Anterior cingulate cortex (tissue), 58 donors: ENCODE results near the gene ADK.
A peak's percentile ranks its signal among the peaks of the same experiment; 100 is the strongest.
"Not testable (repeated sequence)": the region's sequence is repeated elsewhere in the genome, so short reads cannot be mapped to it uniquely, and the experiment has no call there.

Experiments used
- DNase-seq, 58 donors: peaks; one replicate each; lab custom pipeline; 2025; lab: John Stamatoyannopoulos, UW

ADK gene

DNA sequence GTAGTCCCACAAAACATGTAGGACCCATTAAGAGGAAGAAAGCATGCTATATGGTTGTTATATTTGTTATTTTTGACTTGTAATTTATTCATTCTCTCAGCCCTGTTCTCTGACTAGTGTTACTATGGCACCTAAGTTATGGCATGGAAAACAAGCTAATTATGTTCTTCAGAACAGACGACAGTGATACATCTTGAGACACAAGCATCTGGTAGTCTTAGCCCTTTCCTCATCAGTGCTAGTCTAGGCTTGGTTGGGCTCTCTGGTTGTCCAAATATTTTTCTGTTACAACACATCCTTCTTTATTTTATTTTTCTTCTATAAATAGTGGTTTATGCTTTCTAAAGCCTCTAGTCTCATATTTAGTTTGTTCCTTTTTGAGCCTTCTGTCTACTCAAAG is 367.0 kb downstream of the ADK start:
- DNase-seq = no peak

DNA sequence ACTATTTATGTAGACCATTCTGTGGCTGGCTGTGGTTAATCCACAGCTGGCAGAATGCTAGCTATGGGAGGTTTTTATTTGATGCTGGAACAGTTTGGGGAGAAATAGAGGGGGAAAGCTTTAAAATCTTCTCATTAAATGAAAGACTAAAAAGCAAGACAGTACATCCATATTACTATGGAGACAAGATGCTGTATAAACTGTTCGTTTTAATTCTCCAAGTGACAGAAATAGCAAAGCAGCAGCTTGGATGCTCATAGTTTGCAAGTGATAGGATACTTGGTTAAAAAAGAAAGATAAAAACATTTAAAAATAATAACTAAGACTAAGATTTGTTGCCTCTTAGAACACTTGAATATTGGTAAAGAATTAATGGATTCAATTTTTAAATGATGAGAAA is 370.5 kb downstream of the ADK start:
- DNase-seq = no peak

DNA sequence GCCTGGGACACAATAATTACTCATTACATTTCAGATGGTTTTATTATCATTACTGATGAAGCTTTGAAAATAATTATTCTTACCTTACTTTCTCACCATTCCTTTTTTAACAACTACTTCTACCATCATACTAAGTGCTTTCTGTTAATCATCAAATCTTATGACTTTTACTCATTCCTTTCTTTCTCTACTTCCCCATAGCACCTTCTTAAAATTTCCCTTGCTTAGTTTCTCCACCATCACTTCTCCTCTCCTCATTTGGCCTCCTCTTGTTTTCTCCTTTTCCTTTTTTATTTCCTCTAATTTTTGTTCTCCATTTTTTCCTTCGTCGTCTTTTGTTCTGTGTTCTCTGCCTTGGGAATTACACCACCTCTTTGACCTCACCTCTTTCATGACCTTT is 372.2 kb downstream of the ADK start:
- no peak for DNase-seq

DNA sequence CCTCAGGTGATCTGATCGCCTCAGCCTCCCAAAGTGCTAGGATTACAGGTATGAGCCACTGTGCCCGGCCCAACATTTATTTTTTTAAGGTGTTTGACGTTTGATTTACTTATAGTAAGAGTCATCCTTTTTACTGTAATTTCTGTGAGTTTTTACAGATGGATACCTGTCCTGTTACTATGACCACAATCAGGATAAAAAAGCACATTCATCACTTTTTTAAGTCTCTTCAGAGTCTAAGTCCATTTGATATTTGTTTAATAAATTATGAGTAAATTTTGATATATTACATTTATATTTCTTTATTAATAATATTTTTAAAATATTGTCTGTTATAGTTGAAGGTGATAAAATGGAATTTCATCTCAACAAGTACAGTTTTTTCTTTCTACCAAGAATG is 374.9 kb downstream of the ADK start:
- no peak for DNase-seq

DNA sequence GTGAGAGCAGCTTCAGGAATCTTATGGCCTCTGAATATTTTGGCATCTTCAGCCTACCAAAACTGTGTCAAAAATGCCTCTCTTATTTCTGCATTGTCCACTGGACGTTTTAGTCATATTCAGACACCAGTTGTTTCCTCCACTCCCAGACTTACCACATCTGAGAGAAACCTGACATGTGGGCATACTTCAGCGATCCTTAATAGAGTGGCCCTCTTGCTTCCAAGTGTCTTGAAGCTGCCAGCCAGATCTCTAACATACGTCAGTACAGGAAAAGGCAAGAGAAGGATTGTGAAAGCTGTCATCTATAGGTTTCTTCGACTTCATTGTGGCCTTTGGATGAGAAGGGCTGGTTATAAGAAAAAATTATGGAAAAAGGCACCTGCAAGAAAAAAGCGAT is 376.6 kb downstream of the ADK start:
- DNase-seq = not testable (repeated sequence)

DNA sequence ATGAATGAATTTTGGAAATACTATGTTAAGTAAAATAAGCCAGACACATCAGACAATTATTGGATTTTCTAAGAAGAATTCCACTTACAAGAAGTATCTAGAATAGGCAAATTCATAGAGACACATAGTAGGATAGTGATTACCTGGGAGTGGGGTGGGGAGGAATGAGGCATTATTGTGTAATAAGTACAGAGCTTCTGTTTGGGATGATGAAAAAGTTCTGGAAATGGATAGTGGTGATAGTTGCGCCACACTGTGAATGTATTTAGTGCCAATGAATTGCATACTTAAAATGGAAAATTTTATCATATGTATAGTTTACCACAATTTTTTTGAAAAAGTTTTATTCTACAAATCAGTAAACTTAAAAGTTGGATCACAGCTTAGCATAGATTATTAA is 378.2 kb downstream of the ADK start:
- no peak for DNase-seq

DNA sequence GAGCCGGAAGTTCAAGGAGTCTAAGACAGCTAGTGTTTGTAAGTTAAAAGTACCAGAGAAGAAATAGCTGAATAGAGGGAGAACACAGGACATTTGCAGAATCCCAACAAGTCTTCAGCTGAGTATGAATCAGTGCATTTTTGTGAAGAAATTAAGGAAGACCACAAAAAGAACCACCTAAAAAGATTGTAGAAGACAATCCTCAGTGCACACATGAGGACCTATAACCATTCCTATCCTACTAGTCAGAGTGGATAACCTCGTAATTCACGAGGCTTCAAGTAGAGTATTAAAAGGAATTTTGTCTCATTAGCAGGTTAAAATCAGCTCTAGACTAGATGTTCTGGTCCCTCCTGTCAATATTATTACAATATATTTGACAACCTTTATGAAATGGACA is 380.0 kb downstream of the ADK start:
- DNase-seq = no peak

DNA sequence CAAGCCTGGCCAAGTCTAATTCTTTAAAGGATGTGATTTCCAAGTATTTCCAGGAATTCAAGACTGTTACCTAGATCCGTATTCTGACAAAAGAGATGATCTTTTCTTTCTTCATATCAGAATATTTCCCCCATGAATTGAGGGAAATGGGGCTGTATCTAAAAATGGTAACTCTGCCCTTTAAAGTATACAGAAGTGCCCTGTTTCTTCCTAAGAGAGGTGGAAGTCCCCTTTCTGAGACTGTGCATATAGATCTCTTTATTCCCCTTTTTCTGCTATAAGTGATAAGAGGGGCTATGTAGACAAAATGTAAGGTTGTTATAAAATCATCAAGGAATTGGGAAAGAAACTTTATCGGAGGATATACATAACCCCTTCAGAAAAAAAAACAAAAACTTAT is 388.3 kb downstream of the ADK start:
- DNase-seq = no peak

DNA sequence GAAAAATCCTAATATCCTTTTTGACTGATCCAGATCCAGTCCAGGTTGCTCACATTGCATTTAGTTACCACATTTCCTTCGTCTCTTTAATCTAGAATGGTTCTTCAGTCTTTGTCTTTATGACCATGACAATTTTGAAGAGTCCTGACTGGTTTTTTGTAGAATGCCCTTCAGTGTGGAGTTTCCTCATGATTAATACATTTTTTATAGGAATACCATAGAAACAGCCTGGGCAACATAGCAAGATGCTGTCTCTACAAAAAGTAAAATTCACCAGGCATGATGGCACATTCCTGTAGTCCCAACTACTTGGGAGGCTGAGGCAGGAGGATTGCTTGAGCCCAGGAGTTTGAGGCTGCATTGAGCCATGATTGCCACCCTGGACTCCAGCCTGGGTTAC is 390.4 kb downstream of the ADK start:
- no peak for DNase-seq

DNA sequence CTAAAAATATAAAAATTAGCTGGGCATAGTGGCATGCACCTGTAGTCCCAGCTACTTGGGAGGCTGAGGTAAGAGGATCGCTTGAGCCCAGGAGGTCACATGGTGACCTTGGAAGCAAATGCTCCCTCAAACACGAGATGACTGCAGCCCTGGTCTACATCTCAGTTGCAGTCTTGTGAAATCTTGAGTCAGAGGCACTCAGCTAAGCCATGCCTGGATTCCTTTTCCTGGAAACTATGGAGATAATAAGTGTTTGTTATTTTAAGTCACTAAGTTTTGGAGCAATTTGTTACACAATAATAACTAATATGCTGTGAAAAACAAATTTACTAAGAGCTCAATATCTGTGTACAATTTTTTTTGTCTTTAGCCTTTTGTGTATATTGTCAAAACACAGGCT is 391.1 kb downstream of the ADK start:
- DNase-seq = no peak

DNA sequence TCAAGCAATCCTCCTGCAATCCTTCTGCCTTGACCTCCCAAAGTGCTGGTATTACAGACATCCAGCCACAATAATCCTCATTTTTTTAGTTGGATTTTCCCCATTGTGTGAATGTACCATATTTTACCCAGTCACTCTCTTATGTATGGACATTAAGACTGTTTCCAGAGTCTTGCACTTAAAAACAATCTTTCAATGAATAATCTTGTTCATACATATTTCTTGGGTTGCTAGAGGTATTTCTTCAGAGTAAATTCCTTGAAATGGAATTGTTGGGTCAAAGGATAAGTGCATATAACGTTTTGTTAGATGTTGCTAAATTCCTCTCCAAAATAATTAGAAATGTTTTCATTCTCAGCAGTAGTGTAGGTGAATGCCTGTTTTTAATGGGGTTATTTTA is 392.3 kb downstream of the ADK start:
- no peak for DNase-seq

DNA sequence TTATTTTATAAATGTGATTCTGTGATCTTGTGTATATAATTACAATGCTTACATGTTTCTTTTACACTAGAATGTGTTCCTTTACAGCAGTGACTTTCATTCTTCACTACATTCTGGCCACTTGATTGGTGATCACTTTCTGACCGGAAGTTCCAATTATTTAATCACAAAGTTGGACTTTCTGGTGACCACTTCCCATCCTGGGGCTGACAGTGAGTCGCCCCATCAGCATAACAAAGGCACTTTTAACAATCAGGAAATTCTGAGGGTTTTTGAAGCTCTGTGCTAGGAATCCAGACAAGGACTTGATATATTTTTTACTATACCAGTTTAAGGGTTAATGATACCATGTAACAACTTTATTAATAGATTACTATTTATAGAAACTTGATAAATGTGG is 393.1 kb downstream of the ADK start:
- no peak for DNase-seq

DNA sequence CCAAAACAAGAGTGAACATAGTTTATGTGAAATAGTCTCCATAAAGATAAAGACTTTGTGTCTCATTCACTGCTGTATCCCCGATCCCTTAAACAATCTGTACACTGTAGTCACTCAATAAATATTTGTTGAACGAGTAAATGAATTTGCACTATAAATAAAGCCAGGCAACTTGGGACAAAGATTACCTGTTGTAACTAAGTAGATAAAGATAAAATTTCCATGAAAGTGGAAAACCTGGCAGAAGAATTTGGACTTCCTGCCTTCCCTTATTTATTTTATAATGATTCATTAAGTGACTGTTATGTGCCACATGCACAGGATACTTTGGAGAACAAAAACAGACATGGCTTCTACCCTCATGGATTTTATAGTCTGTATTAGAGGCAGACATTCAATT is 397.7 kb downstream of the ADK start:
- DNase-seq = no peak

DNA sequence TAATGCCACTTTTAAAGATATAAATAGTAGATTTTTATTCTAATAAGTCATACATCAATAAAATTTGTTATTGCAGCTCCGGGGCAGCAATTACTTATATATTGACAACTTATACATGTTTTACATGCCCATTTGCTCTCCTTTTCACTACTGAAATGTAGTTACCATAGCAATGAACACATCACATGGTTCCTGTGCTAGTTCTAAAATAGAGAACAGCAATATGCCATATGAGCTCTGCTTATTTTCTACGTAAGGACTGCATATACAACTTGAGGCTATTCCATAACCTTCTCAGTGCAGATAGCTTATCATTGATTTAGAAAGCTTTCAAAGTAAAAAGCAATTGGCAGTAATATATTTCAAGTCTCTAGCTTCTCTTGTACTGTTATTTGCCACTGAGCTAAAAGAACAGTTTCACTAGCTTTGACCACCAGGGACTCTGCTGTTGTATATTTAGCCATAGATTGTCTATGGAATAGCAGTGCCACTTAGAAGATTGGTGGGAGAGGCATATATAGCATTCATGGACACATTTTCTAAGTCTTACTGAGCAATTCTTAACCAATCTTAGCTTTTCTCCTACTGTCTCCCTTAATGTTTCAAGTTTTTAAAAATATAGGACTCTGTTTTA is 405.2 kb downstream of the ADK start:
- peak in 1 of 58 donors; percentile 28 for DNase-seq

DNA sequence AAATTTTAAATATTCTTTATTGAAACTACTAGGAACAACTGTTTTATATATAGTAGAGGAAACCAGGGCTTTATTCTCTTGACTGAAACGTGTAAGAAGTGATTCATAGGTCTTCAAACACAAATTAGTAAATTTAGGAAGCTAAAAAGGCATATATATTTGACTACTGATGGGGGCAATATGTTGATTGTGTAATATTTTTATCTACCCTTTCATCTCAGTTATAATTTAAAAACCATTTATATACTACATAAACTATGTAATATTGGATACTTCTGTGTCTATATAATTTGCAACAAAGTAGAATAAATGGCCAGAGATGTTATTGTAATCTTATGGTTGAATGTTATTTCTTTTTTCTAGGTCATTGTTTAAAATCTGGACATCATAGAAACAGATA is 406.1 kb downstream of the ADK start:
- no peak for DNase-seq

DNA sequence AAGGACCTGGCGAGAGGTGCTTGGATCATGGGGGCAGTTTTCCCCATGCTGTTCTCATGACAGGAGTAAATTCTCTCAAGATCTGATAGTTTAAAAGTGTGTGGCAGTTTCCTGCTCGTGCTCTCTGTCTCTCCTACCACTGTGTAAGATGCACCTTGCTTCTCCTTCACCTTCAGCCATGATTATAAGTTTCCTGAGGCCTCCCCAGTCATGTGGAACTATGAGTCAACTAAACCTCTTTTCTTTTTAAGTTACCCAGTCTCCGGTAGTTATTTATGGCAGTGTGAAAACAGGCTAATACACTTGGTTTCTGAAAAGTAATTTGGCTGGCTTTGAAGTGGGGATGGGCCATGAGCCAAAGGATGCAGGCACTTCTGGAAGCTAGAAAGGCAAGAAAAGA is 407.4 kb downstream of the ADK start:
- DNase-seq = peak in 1 of 58 donors; percentile 7

DNA sequence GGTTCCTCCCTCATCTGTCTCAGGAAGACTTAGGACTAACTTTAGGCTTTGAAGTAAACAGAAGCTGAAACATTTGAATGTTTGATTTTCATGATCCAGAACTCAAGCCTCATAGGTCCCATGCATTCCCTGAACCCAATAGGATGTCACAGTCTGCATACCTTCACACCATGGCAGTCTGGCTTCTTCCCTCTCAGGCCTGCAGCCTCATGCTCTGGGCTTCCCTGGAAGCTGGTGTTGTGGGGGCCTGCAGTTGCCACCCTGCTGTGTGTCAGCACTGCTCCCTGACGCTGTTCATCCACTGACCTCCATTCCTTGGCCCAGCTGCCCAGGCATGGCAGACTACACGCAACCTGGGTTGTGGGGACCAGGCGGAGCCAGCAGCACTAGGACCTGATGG is 407.9 kb downstream of the ADK start:
- DNase-seq = no peak

DNA sequence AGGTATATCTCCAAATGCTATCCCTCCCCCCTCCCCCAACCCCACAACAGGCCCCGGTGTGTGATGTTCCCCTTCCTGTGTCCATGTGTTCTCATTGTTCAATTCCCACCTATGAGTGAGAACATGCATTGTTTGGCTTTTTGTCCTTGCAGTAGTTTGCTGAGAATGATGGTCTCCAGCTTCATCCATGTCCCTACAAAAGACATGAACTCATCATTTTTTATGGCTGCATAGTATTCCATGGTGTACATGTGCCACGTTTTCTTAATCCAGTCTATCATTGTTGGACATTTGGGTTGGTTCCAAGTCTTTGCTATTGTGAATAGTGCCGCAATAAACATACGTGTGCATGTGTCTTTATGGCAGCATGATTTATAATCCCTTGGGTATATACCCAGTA is 417.9 kb downstream of the ADK start:
- not testable (repeated sequence) for DNase-seq

DNA sequence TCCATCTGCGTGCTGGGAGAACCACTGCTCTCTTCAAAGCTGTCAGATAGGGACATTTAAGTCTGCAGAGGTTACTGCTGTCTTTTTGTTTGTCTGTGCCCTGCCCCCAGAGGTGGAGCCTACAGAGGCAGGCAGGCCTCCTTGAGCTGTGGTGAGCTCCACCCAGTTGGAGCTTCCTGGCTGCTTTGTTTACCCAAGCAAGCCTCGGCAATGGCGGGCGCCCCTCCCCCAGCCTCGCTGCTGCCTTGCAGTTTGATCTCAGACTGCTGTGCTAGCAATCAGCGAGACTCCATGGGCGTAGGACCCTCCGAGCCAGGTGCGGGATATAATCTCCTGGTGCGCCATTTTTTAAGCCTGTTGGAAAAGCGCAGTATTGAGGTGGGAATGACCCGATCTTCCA is 422.5 kb downstream of the ADK start:
- DNase-seq = not testable (repeated sequence)

DNA sequence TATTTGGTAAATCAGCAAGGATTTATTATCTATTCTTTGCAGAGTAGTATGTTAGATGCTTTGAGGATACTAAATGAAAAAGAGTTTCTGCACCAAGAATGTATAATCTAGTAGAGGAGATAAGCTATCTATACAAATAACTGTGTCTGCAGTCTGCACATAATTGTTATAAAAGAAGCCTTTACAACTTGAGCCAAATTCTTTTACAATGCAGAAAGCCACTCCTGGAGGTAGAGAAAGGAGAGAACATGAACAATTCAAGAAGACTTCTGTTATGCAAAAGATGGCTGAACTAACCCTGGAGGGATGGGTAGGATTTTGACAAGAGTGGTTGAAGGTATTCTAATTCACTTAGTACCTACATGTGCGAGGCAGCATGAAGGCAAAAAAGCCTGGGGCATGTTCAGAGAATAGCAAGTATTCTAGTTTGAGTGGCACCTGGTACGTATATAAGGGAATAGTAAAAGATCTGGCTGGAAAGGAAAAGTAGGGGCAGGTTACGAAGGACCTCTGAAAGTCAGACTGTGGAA is 424.2 kb downstream of the ADK start:
- DNase-seq = no peak

DNA sequence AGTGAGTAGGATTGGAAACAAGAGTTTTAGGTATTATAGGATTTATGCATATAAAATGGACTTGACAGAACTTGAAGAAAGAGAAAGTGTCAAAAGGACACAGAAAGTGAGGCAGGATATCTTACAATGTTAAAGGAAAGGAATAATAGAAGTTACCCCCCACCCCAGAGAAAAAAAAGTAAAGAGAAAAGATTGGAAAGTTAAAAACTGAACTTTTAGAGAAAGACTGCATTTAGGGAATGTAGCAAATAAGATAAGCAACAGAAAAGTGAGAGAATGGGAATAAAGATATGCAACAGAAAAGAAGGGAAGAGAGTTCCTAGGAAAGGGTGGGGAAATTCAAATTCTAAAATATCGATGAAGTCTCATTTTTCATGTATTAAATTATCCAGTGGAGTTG is 424.9 kb downstream of the ADK start:
- DNase-seq = no peak

DNA sequence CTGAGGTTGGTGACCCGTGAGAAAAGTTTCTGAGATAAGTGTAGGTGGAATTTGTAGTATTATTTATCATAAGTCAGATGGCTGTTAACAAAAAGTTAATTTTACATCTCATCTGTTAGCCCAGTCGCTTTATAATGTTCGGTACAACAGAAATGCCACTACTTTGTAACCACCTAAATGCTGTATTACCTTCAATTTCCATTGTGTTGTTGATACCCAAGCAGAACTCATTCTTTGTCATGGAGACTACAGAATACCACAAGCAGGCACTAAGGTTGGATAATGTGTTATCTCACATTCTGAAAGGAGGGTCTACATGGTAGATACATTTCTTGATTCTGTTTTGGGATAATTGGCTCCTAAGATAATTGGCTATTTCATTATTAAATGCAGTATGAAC is 425.6 kb downstream of the ADK start:
- DNase-seq = no peak

DNA sequence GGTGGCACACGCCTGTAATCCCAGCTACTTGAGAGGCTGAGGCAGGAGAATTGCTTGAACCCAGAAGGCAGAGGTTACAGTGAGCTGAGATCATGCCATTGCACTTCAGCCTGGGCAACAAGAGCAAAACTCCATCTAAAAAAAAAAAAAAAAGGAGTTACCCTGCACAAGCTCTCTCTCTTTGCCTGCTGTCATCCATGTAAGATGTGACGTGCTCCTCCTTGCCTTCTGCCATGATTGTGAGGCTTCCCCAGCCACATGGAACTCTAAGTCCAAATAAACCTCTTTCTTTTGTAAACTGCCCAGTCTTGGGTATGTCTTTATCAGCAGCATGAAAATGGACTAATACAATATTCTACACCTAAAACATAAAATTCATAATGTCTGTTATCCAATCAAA is 429.4 kb downstream of the ADK start:
- DNase-seq = not testable (repeated sequence)
